Activated CD4-positive, alpha-beta T cell treated with anti-CD3 and anti-CD28 coated beads for 4 hours (primary cell): ENCODE data around the gene BCR.

Source experiments
- DNase-seq, 2 donors: peaks; one replicate each; pipeline ENCODE4 v3.0.0-alpha.2; 2020

Gene BCR

DNA sequence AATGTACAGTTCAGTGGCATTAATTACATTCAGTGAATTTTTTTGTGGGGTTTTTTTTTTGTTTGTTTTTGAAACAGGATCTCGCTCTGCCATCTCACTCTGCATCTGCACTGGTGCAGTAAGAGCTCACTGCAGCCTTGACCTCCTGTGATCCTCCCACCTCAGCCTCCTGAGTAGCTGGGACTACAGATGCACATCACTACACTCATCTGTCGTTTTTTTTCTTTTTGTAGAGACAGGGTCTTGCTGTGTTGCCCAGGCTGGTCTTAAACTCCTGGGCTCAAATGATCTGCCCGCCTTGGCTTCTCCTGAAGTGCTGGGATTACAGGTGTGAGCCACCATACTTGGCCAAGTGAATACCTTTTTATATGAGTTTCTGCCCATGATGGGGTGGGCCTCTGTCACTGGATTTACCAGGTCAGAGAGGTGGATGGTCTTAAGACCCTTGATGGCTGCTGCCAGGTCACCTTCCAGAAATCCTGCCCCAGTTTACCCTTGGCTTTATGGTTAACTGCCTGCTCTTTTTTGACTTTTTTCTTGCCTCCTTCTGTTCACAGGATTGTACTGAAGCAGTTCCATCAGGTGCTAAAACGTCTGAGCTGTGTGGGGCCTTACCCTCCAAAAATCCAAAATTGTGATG is 22.6 kb downstream of the BCR start:
- no peak for DNase-seq

DNA sequence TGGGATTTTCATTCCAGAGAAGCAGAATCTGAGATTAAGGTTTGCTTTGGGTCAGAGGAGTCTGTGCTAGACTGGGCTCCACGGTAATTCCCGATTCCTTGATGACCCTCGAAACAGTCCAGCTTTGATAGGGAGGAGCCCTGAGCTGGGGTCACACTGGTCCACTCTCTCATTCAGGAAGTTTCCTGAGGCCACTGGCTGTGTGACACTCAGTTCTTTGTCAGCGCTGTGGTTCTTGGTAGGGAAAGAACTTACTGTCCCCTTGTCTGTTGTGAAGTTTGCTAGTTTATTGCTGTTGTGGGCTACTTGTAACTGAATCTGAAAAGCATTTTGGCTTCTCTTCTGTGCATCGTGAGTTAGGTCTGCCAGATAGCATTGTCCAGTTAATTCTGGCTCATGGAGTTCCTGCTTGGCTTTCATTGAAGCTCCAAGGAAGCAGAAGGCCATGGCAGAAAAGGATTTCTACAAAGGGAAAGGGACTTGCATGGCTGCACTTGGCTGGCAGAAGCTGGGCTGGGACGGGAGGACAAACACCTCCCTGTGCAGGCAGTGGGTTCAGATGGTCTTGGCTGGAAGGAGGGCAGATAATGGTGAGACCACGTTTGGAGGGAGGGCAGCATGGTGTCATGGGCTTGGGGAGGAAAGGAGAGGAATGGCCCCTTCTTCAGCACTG is 23.3 kb downstream of the BCR start:
- DNase-seq: no peak

DNA sequence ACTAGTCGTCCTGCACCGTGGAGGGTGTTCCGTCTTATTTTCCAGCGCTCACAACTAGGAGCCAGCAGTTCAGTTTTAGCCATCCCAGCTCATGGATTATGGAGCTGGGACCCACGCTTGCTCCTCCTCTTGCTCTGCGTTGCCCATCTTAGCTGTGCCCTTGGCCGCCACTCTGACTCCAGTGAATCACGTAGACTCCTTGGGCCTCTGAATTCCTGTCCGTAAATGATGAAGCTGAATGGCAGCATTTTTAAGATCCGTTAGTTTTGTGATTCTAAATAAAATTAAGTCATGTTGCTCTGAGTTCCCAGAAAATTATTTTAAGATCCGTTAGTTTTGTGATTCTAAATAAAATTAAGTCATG is 23.8 kb downstream of the BCR start:
- no peak for DNase-seq

- DNase-seq: no peak
Measured at GRCh38 chr22:23204541-23205157, 24.3 kb downstream of the BCR start.

- DNase-seq: no peak
Measured at GRCh38 chr22:23205339-23206049, 25.2 kb downstream of the BCR start.

GRCh38 chr22:23206915-23207314 is 26.6 kb downstream of the BCR start:
- DNase-seq: no peak

DNA sequence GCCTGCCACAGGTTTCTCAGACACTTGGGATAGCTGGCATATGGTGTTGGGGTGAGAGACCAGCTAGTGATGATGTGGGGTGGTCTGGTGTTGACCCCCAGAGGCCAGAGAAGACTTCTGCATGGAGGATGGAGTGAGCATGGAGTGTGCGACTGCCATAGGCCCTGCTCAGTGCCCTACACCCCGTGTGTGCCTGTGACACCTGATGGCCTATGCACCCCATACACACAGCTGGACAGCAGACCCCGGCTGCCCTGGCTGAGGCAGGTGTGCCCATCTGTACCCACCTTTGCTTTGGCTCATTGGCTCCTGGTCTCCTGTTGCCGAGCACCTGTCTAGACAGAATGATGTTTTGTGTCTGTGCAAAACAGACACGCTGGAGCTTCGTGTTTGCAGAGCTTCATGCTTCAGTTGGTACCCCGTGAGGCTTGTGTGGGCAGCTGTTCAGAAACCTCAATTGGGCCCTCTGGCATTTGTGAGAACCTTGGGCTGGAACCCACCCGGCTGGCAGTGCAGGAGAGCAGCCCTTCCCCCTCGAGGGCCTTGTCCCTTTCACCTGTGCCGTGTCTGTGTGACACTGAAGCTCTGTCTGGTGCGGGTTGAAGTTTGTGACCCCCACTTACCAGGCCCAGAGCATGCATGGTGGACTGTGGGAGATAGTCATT is 27.6 kb downstream of the BCR start:
- DNase-seq: no peak

DNA sequence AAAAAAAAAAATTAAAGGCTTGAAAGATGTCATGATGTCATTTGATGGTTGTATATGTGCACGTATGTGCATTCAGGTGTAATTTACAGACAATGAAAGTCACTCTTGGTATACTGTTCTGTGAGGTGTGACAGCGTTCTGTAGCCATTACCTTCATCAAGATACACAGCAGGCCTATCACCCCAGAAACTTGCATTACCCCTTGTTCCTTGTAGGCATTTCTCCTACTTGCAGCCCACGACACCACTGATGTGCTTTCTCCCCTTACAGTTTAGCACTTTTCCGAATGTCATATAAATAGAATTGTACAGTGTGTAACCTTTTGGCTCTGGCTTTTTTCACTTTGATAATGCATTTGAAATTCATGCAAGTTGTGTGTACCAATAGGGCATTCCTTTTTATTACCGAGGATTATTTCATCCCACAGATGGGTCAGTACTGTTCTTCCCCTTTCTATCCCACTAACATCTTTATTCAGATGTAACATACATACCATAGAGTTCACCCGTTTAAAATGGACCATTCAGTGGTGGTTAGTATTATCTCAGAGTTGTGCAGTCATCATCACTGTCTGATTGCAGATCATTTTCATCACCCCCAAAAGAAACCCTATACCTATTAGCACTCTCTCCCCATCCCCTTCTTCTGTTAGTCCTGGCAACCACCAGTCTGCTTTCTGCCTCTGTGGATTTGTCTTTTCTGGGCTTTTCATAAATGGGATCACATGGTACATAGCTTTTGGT is 30.3 kb downstream of the BCR start:
- no peak for DNase-seq

- DNase-seq: no peak
Measured at GRCh38 chr22:23211622-23212021, 31.3 kb downstream of the BCR start.

DNA sequence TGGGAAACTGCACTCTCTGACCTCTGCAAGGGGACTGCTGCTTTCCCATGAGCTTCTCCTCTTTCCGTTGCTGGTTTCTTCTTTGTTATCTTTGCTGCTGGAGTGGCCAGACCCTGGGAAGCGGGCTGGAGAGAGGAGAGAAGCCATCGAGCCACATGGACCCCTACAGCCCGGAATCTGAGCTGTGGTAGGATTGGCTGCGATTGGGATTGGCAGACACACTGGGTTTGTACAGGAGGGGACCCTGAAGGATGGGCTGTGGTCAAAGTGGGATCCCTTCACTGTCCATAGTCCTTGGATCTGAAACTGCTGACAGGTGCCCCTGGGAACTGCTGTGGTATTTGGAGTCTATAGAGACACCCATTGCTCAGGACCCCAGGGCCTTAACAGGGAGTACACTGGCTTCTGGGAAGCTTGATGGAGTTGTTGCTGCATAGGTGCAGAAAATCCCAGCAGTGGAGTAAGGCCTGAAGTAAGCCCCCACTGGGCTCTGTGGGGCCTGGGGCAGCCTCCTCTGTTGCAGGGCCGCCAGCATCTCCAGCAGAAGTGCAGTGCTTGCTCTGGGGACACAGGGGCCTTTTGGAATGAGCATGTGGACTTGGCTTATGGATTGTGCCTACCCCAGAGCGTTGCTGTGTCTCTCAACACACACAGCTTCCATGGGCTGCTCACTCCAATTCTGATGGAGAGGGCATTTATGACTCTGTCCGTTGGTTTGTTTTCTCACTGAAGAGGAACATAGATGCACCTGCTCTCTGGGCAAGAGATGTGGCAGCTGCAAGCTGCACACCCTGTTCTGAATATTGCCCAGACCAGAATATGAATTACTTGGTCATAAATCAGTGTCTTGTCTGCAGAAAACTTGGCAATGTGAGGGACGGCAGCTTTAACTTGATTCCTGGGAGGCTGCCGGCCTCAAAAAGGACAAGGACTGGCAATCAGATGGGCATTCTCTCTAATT is 32.0 kb downstream of the BCR start:
- DNase-seq: no peak

DNA sequence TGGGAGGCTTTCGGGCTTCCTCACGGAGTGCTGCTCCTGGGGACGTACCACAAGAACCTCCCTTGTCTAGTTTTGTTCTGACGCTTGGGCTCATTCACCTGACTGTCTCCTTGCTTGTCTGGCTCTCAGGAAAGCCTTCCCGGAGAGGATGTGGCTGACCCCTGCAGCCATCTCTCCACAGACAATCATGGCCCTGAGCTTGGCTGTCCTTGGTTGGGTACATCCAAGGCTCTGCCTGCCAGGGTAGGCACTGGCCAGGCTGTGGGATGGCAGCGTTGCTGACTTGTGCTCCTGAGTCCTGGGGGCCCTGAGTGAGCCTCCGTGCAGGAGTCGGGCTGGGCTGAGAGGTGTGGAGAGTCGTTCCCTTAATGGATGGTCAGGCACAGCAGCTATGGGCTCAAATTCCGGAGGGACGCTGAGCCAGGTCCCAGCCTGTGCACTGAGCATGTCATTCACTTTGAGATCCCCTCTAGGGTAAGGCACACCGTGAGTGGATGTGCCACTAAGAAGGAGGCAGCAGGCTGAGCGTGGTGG is 32.8 kb downstream of the BCR start:
- no peak for DNase-seq

DNA sequence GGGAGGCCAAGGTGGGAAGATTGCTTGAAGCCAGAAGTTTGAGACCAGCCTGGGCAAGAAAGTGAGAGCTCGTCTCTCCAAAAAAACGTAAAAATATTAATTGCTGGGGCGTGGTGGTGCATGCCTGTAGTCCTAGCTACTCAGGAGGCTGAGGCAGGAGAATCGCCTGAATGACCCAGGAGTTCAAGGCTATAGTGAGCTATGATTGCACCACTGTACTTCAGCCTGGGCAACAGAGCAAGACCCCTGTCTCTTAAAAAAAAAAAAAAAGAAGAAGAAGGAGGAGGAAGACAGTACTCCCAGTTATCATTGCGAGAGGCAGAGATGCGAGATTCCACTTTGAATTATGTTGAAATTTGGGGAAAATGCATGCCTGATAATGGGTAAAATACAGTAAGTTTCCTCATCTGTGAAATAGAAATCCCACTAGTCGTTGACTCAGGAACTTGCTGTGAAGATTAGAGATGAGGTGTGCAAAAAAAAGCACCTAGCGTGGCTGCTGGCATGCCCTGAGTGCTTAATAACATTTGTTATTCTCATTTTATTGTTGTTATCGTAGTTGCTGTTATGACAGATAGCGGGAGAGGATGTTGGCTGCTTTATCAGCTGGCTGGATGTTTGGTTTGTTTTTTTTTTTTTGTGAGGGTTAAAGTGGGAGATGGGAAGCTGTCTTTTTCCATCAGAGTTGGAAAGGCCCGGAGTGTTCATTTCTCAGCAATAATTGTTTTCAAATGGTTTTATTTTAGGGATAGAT is 33.4 kb downstream of the BCR start:
- DNase-seq: no peak

DNA sequence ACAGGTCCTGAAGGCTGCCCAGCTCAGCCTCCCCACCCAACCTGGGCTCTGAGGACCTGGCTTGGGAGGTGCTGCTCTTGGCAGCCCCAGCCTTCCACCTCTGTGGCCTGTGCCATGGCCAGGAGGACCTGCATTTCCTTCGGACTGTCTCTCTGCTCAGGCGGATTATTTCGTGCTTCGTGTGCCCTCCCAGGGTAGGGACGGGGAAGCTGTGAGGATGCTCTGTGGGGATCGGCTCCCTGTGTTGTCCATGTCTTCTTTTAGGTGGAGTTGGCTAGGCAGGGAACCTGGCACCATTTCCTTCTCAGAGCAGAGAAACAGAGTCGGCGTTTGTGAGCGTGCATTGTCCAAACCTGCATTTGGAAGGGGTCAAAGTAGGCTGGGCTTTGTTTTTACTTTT is 34.1 kb downstream of the BCR start:
- DNase-seq: no peak

DNA sequence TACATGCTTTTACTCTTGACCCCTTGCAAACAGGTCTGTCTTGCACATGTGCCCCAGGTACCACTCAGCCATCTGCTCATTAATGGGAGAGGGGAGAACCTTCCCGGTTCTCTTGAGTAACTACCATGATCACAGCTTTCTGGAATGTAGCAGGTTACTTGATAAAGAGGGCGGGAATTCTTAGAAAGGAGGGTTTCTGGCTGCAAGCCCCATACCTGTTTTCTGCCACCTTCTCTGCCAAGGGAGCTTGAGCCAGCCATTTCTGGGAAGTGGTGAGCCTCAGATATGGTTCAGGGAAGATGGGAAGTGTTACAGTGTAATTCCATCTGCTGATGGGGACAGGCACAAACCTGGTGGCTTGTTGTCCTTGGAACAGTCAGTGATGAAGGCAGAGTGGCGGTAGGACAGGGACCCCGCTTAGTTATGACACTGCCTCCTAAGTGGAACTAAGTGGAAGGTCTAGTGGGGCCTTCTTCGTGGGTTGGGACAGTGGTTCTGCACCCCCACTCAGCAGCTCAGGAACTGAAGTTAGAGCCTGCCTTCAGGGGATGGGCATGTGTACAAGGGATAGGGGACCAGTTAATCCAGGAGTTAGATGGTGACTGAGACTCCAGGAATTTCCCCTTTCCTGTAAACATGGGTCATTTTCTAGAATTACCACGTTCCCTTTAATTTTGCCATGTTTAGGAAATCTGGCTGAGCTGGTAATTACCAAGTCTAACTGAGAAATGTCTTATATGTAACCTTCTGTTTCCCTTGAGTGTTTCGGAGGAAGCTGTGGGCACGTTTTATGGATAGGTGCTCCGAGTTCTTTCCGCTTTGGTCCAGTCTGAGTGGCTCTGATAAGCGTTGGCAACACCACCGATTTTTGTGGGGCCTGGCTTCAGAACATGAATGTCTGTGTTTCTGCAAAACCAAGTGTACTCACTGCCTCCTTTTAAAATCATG is 35.3 kb downstream of the BCR start:
- no peak for DNase-seq

DNA sequence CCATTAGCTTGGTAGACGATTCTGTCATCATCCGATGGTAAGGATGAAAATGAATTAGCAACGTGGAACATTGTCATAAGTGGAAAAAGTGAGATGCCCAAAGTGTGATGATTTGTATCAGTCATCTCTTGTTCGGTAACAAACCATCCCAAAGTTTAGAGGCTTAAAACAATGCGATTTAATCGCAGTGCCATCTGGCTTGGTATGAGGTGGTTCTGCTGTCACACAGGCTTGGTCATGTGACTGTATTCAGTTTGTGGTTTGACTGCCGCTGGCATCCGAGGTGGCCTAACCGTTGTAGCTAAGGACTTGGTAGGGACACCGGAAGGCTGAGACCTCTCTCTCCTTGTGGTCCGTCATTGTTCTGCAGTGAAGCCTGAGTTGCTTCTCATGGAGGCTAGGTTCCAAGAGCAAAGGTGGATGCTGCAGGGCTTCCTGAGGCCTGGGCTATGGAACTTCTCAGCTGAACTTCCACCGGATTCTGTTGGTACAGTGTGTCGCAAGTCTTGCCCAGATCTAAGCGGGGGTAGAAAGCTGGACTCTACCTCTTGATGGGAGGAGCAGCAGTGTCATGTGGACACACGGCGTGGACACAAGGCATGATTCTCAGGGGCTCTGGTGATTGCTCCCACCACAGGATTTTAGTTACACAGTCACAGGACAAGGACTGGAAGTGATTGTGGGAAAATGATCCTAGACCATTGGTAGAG is 36.3 kb downstream of the BCR start:
- peak; percentile 43 to 53 for DNase-seq

- no peak for DNase-seq
Measured at GRCh38 chr22:23217171-23218052, 37.1 kb downstream of the BCR start.
